ENCODE measurements around the gene RASGRP3. TPM values are rescaled to one million over a fixed set of nuclear protein-coding genes. Genes with fewer than 3 reads are reported as not detected.

RASGRP3 gene
- total and polyA plus RNA-seq, 2 experiments from 2014 or later = 0.18 to 0.22 TPM

DNA sequence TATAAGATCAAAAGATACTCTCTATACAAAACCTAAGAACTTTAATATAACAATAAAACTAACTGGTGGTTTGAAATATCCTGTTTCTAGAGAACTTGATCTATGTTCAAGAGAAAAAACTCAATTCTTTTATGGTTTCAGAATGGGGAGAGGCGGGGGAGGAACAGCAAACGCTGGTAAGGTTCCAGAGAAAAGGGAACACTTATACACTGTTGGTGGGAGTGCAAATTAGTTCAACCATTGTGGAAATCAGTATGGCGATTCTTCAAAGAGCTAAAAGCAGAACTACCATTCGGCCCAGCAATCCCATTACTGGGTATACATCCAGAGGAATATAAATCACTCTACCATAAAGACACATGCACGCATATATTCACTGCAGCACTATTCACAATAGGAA is 105.4 kb downstream of the RASGRP3 start:
- Histone ChIP-seq H3K79me2 (ENCODE audit: insufficient read depth) (peaks cover 27% of the 10 kb centered on the region; the same call in 1 of the 2 replicates), H3K9ac (no peak overlapping the region), H3K4me2 (ENCODE audit: unreplicated experiment) (no peak overlapping the region), H3K36me3 (ENCODE audit: low read depth) (peaks cover 33% of the 10 kb centered on the region), H3K4me3 (no peak overlapping the region), H3K27me3 (replicated peaks; ENCODE audit: insufficient read depth) (no peaks in the 10 kb centered on the region), H3K9me3 (ENCODE audit: low read depth) (no peaks in the 10 kb centered on the region), H3K27ac (no peak overlapping the region), H2AFZ (no peak overlapping the region), H3K4me1 (ENCODE audit: insufficient read depth) (peaks cover 25% of the 10 kb centered on the region), H4K20me1 (ENCODE audit: insufficient read depth) (no peaks in the 10 kb centered on the region), H3F3A (ENCODE audit: insufficient read depth) (peaks cover 16% of the 10 kb centered on the region; the same call in 1 of the 2 replicates), H3K9me2 (ENCODE audit: insufficient read depth) (no peaks in the 10 kb centered on the region)
- TF ChIP-seq EZH2phosphoT487 (IDR thresholded peaks at IDR 0.05; ENCODE audit: insufficient read depth, low read depth) (no peak), EZH2 (IDR thresholded peaks at IDR 0.05; ENCODE audit: insufficient read depth, poor library complexity, severe bottlenecking) (no peak)
- in situ Hi-C loops (cut with MboI) = loop anchor here (25.0 kb wide), 3 partner anchors 295 to 795 kb away; no protein-coding TSS in a partner anchor
- no peak for DNase-seq
- WGBS, 2 experiments (ENCODE audit: low coverage in 1 of 2, low lambda C conversion rate in 2 of 2, missing lambda C conversion rate in 2 of 2) = 74 to 75% methylated on average over 5 of the region's 5 CpGs

DNA sequence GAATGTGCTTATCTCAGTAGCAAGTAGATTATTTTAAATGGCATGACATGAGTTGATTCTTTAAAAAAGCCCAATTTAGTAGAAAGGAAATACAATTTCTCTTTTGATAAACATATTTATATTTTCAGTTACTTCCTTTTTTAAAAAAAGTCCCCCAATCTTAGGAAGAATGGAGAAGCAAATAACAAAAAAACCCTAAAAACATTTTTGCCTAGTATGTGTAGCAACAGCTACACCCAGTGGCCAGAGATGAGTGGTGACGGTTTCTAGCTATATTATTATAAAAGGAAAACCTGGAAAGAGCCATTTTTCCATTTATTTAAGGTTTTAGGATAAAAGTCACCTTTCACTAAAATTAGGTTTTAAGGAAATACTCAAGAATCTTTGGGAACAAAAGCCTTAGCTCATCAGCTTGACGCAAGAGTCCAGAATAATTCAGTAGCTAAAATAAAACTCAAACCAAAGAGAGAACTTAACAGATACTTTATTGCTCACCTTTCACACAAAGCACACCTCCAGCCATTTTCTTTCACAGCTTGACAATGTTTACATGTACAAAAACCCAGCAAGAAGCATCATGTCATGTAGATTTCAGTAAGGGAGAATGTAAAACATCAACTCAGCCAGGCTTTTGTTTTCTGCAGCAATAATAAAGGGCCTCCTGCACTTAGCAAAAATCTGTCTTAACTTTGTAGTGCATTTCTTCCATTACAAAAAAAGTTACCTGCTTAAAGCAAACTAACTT is 106.9 kb downstream of the RASGRP3 start:
- Histone ChIP-seq H3K79me2 (ENCODE audit: insufficient read depth) (peaks cover 35% of the 10 kb centered on the region), H3K4me2 (ENCODE audit: unreplicated experiment) (no peak overlapping the region), H3K27me3 (replicated peaks; ENCODE audit: insufficient read depth) (no peaks in the 10 kb centered on the region), H3F3A (ENCODE audit: insufficient read depth) (peaks cover 16% of the 10 kb centered on the region; the same call in 1 of the 2 replicates), H3K9me2 (ENCODE audit: insufficient read depth) (no peaks in the 10 kb centered on the region), H3K4me1 (ENCODE audit: insufficient read depth) (peaks cover 10% of the 10 kb centered on the region), H3K36me3 (ENCODE audit: low read depth) (peaks cover 41% of the 10 kb centered on the region), H3K9me3 (ENCODE audit: low read depth) (no peaks in the 10 kb centered on the region), H2AFZ (no peak overlapping the region), H4K20me1 (ENCODE audit: insufficient read depth) (no peaks in the 10 kb centered on the region), H3K4me3 (no peak overlapping the region), H3K27ac (no peak overlapping the region), H3K9ac (no peak overlapping the region)
- WGBS, 2 experiments (ENCODE audit: low coverage in 1 of 2, low lambda C conversion rate in 2 of 2, missing lambda C conversion rate in 2 of 2) = 22 to 24% methylated on average over 2 of the region's 2 CpGs
- peak; percentile 72 for DNase-seq
- TF ChIP-seq EZH2 (IDR thresholded peaks at IDR 0.05; ENCODE audit: insufficient read depth, poor library complexity, severe bottlenecking) = no peak
- no peak for TF ChIP-seq EZH2phosphoT487 (IDR thresholded peaks at IDR 0.05; ENCODE audit: insufficient read depth, low read depth)
- in situ Hi-C loops (cut with MboI) = loop anchor here (25.0 kb wide), 3 partner anchors 296 to 796 kb away; no protein-coding TSS in a partner anchor

DNA sequence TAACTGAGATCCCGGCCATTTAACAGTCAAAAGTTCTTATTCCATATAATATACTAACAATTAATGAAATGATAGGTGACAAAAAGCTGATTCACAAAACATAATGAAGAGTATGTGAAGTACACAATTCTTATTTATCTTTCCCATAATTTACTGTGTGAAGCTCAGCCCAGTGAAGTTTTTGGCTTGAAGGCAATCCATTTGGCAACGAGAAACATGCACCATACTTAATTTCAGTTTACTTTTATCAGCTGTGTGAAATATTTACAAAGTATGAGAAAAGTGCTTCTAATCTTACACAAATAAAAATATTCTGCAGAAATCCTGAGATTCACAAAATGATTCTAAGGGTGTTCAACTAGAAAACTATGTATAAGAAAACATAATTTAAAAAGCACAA is 110.3 kb downstream of the RASGRP3 start:
- Histone ChIP-seq H3K4me3 (no peak overlapping the region), H3K4me1 (ENCODE audit: insufficient read depth) (peaks cover 10% of the 10 kb centered on the region), H3K9me2 (ENCODE audit: insufficient read depth) (no peaks in the 10 kb centered on the region), H3K4me2 (ENCODE audit: unreplicated experiment) (no peak overlapping the region), H4K20me1 (ENCODE audit: insufficient read depth) (no peaks in the 10 kb centered on the region), H3K27ac (no peak overlapping the region), H3K9ac (no peak overlapping the region), H3K36me3 (ENCODE audit: low read depth) (peaks cover 61% of the 10 kb centered on the region), H3K79me2 (ENCODE audit: insufficient read depth) (peaks cover 52% of the 10 kb centered on the region), H2AFZ (no peak overlapping the region), H3F3A (ENCODE audit: insufficient read depth) (peaks cover 25% of the 10 kb centered on the region; the same call in 1 of the 2 replicates), H3K9me3 (ENCODE audit: low read depth) (no peaks in the 10 kb centered on the region), H3K27me3 (replicated peaks; ENCODE audit: insufficient read depth) (no peaks in the 10 kb centered on the region)
- TF ChIP-seq EZH2 (IDR thresholded peaks at IDR 0.05; ENCODE audit: insufficient read depth, poor library complexity, severe bottlenecking) = no peak
- no peak for TF ChIP-seq EZH2phosphoT487 (IDR thresholded peaks at IDR 0.05; ENCODE audit: insufficient read depth, low read depth)
- WGBS, 2 experiments (ENCODE audit: low coverage in 1 of 2, low lambda C conversion rate in 2 of 2, missing lambda C conversion rate in 2 of 2) = 34 to 47% methylated on average over 2 of the region's 2 CpGs
- in situ Hi-C loops (cut with MboI) = loop anchor here (25.0 kb wide), 3 partner anchors 299 to 799 kb away; no protein-coding TSS in a partner anchor
- DNase-seq = no peak

DNA sequence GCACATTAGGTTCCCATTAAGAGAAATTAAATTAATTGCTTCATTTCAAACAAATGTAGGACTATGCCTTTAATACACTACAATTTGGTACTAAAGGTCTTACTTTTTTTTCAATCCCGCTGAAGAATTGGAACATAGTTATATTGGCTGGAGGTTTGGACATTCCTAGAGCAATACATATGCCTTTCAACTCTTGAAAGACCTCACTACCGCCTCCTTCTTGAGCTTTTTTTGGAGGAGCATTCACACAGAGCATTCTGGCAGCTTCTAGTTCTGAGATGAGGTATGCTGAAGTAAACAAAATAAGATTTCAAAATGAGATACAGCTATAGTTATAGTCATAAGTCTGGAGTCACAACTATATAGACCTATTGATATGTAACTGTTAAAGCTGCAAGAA is 111.8 kb downstream of the RASGRP3 start:
- no peak overlapping the region for H3K27ac ChIP-seq
- no peaks in the 10 kb centered on the region for H3K27me3 ChIP-seq (replicated peaks; ENCODE audit: insufficient read depth)
- no peaks in the 10 kb centered on the region for H3K9me2 ChIP-seq (ENCODE audit: insufficient read depth)
- no peak overlapping the region for H3K4me2 ChIP-seq (ENCODE audit: unreplicated experiment)
- peak; percentile 59 for DNase-seq
- no peaks in the 10 kb centered on the region for H4K20me1 ChIP-seq (ENCODE audit: insufficient read depth)
- H3F3A ChIP-seq (ENCODE audit: insufficient read depth) = peaks cover 25% of the 10 kb centered on the region; the same call in 1 of the 2 replicates
- peaks cover 10% of the 10 kb centered on the region for H3K4me1 ChIP-seq (ENCODE audit: insufficient read depth)
- peaks cover 57% of the 10 kb centered on the region for H3K79me2 ChIP-seq (ENCODE audit: insufficient read depth)
- in situ Hi-C loops (cut with MboI) = loop anchor here (25.0 kb wide), 3 partner anchors 301 to 801 kb away; no protein-coding TSS in a partner anchor
- WGBS, 2 experiments (ENCODE audit: low coverage in 1 of 2, low lambda C conversion rate in 2 of 2, missing lambda C conversion rate in 2 of 2) = 17 to 21% methylated on average over 2 of the region's 2 CpGs
- no peaks in the 10 kb centered on the region for H3K9me3 ChIP-seq (ENCODE audit: low read depth)
- no peak overlapping the region for H3K4me3 ChIP-seq
- H2AFZ ChIP-seq = no peak overlapping the region
- H3K36me3 ChIP-seq (ENCODE audit: low read depth) = peaks cover 70% of the 10 kb centered on the region
- no peak for TF ChIP-seq EZH2 (IDR thresholded peaks at IDR 0.05; ENCODE audit: insufficient read depth, poor library complexity, severe bottlenecking)
- TF ChIP-seq EZH2phosphoT487 (IDR thresholded peaks at IDR 0.05; ENCODE audit: insufficient read depth, low read depth) = no peak
- no peak overlapping the region for H3K9ac ChIP-seq
